Endometrial microvascular endothelial cells (primary cell): ENCODE results near the gene NPIPB6. TPM values are rescaled to one million over a fixed set of nuclear protein-coding genes. Genes with fewer than 3 reads are reported as not detected.

ENCODE experiments used
- in situ Hi-C: cut with HindIII; loops from 2 replicates; pipeline ENCODE4 v1.10.0; 2017; ENCODE audit warnings: low sequenced_read_pairs, low pct_unique_long_range_greater_than_20kb; ENCODE audit errors: inconsistent ontology term
- total RNA-seq: library from RNA; depleted of rRNA; stranded (reverse); fragments of >200 nt; gene quantifications from one replicate; pipeline ENCODE4 v1.2.3, GENCODE V29; 2015; ENCODE audit errors: inconsistent ontology term

NPIPB6 gene
- total RNA-seq, 1 donor from 2014 or later = not detected

GRCh38 chr16:28326881-28327610 lies 36.3 kb downstream of the NPIPB6 start:
- in situ Hi-C loops = no loop called here

DNA sequence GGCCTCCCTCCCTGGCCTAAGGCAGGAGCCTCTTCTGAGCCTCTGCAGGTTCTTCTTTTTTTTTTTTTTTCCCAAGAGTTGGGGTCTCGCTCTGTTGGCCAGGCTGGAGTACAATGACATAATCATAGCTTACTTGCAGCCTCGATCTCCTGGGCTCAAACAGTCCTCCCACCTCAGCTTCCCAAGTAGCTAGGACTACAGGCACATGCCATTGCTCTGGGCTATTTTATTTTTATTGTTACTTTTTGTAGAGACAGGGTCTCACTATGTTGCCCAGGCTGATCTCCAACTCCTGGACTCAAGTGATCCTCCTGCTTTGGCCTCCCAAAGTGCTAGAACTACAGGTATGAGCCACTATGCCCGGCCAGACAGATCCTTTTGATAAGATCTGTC lies 38.4 kb downstream of the NPIPB6 start:
- in situ Hi-C loops = no loop called here

GRCh38 chr16:28324235-28324886 lies 38.9 kb downstream of the NPIPB6 start:
- in situ Hi-C loops = no loop called here

DNA sequence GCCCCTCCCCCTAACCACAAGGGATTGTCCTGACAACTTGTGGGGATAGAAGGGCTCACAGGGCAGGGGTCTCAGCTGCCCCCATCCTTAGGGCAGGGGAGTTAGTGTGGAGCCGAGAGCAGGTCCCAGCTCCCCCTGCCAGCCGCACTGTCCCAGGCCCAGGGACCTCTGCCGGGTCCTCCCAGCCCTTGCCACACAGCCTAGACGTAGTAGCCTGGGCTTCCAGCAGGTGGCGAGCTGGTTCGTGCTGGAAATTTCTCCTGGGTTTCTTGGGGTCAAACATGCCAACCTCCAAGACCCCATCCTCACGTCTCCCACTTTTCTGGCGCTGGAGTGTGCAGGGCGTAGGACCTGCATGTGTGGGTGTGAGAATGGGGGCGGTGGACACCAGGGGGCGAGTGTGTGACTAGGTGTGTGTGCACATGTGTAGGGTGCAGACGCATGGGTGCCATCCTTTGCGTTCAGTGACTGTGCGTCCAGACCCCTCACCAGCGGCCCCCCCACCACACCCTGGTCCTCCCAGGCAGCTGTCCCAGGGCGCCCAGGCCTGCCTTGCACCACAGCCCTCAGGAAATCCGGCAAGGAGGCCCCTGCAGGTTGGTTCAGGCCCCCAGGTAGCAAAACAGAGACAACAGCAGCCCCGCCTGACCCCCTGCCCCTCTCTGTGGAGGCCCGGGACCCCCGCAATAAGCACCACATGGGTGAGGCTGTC lies 41.5 kb downstream of the NPIPB6 start:
- in situ Hi-C loops = no loop called here

DNA sequence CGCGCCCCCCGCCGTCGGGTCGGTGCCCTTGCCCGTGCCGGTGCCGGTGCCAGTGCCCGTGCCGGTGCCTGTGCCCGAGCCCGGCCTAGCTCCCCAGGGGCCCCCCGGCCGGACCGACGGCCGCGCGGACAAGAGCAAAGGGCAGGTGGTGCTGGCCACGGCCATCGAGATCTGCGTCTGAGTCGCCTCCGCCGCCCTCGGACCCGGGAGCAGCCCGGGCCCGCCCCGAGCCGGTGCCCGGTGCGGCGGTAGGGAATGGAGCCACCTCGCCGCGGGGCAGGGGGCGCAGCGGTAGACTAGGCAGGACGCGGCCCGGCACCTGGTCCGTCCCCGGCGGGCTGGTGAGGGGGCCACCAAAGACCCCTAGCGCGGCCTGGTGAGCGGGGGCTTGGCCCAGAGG lies 42.6 kb downstream of the NPIPB6 start:
- in situ Hi-C loops = no loop called here

DNA sequence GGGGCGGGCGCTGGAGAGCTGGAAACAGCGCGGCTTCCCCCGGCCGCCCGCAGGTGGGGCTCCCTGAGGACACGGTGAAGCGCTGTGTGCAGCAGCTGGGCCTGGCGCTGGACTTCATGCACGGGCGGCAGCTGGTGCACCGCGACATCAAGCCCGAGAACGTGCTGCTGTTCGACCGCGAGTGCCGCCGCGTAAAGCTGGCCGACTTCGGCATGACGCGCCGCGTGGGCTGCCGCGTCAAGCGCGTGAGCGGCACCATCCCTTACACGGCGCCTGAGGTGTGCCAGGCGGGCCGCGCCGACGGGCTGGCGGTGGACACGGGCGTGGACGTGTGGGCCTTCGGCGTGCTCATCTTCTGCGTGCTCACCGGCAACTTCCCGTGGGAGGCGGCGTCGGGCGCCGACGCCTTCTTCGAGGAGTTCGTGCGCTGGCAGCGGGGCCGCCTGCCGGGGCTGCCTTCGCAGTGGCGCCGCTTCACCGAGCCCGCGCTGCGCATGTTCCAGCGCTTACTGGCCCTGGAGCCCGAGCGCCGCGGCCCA lies 43.2 kb downstream of the NPIPB6 start:
- in situ Hi-C loops = no loop called here

GRCh38 chr16:28319476-28320022 lies 43.8 kb downstream of the NPIPB6 start:
- in situ Hi-C loops = no loop called here

DNA sequence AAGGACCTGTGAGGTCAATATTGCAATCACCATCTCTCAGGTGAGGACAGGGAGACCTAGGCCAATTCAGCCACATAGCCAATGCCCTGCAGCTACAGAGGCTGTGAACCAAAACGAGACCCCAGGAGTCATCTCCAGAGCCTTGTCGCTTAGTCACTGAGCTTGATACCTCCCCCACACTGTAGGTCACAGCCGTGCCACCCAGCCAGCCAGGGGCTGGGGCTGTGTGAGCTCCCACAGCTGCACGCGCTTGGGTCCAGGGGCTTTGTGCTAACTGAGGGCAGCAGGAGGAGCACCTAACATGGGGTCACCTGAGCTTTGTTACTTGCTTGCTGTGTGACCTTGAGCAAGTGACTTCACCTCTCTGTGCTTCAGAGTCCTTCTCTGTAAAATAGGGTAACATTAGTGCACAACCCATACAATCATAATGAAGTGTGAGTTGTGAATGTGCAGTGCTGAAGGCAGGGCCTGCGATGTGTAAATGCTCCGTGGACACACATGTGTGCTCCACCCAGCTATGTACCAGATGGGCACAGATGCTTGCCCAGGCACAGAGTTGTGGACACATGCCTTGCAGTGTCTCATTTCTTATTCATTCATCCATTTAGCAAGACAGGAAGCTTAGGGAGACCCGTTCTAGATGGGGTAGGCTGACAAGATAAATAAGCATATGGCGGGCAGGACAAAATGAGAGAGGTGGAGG lies 45.1 kb downstream of the NPIPB6 start:
- in situ Hi-C loops = no loop called here

DNA sequence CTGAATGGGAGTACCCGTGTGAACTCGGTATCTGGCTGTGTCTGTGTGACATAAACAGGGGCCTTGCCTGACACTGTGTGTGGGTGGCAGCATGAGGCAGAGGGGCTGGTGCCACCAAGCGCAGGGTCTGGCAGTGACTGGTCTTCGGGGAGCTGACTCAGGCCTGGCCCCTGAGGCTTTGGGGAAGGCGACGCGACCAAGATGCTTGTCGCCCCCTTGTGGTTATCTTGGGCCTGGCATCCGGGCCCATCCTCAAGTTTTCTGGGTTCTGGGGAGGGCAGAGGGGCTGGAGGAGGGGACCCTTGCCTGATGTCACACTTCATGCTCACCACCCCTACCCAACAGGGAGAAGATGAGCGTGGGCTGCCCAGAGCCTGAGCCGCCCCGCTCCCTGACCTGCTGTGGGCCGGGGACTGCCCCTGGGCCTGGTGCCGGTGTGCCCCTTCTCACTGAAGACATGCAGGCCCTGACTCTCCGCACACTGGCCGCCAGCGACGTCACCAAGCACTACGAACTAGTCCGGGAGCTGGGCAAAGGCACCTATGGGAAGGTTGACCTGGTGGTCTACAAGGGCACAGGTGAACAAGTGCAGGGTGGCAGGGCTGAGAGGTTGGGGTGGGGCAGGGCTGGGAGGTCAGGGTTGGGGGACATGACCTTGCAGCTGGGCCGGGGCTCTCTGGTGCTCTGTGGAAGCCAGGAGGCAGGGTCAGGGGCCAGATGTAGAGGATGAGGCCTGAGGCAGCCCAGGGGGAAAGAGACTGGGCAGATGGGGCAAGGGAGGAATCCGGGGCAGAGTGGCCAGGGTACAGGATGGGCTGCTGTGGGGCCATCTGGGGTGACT lies 46.0 kb downstream of the NPIPB6 start:
- in situ Hi-C loops = no loop called here

DNA sequence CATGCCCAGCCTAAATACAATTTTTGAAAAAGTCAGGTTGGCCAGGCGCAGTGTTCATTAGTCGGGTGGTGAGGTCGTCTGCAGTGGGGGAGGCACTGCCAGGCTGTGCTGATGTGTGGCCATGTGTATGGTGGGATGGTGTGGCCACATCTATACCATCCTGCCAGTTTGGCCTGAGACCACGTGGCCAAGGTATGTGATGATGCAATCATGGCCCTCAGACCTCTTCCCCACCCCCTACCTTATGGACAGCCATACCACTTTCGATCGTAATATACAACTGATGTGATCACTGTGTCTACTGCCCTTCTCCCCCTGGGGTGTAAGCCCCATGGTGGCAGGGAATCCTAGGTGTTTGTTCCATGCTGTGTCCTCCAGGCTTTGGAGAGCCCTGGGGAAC lies 47.3 kb downstream of the NPIPB6 start:
- in situ Hi-C loops = no loop called here

DNA sequence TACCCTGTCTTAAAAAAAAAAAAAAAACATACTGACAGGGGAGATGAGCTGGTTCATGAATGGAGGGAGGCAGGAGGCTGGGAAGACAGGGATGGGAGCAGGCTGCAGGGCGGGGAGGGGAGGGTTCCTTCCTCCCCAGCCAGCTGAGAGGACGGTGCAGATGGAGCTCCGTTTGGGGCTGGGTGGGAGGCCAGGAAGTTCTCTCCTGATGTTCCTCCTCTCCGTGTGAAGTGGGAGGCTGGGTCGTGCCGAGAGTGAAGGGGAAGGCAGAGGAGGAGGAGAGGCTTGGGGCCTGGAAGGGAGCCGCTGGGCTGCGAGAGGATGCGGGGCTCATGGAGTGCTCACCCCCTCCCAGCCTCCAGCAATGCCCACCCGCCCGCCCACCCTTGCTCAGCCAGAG lies 49.7 kb downstream of the NPIPB6 start:
- in situ Hi-C loops = no loop called here

DNA sequence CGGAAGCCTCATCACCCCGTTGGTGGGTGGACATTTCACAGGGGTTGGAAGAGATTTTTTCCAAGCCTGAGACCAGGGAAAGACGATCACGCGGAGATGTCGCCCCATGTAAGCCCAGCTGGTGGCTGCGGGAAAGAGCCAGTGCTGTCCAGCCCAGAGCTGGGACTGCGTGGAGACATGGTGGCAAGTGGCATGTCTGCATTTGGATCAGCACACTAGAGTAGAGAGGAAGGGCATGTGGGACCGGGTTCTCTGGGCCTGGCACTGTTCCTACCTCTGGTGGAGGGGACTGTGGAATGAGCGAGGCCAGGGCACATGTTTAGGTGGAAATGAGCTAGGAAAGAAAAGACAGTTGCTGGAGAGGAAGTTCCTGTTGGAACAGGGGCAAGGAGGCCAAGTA lies 51.0 kb downstream of the NPIPB6 start:
- in situ Hi-C loops = no loop called here

DNA sequence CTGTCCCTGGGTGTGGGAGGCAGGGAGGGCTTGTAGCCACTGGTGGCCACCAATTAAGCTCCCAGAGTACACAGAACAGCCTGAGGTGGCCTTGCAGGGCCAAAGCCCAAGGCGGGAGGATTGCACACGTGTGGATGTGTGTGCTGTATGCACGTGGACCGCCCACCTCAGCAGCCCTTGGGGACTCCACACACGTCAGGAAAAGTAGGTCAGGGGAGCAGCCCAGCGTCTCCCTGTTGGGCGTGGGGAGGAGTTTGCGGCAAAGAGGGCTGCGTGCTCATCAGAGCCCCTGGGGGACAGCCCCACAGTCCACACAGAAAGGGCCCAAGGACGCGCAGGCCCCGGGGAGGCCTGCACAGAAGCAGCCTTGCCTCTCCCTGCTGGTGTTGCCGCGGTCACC lies 51.4 kb downstream of the NPIPB6 start:
- in situ Hi-C loops = no loop called here

GRCh38 chr16:28311413-28311812 lies 51.9 kb downstream of the NPIPB6 start:
- in situ Hi-C loops = no loop called here

DNA sequence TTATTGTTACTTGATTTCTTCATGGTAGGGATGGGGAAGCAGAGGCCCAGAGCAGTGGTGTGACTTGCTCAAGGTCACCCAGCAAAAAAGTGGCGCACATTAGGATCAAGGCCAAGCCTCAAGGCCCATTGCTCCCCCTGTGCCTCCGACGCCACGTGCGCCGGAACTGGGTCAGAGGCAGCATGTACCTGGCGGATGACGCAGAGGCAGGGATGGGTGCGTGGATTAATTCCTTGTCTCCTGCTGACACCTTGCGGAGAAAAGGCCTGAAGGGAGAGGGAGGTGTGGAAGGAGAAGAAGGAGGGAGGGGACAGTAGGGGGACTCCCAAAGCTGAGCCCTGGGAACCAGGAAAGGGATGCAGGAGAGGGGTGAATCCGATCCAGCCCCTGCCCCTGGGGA lies 52.5 kb downstream of the NPIPB6 start:
- in situ Hi-C loops = no loop called here

GRCh38 chr16:28309811-28310311 lies 53.4 kb downstream of the NPIPB6 start:
- in situ Hi-C loops = no loop called here

DNA sequence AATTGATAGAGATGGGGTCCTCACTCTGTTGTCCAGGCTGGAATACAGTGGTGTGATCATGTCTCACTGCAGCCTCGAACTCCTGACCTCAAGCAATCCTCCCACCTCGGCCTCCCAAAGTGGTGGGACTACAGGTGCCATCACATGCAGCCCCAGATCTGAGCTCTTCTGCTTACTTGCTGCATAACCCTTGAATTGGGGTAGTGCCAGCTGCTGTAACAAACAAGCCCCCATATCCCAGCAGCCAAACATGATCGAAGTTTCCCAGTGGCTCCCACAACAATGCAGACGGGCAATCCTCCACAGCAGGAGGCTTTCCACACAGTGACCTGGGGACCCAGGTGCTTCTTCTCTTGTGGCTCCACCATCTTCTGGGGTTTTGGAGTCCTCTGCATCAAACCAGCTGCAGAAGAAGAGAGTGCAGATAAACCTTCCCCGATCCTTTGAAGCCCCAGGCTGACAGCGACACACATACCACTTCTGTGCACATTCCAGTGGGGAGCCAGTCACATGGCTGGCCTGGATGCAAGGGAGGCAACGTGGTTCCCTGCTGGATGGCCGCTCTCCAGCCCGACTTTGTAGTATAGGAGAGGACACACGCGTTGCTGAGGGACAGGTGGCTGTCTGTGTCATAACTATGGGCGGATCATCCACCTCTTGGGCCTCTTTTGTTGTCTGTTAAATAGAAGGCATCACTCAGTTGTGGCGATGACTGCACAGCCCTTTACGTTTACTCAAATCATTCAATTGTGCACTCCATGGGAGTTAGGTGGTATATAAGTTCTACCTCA lies 54.3 kb downstream of the NPIPB6 start:
- in situ Hi-C loops = no loop called here
